ENCODE data around the gene TMEM108.

TMEM108 gene

DNA sequence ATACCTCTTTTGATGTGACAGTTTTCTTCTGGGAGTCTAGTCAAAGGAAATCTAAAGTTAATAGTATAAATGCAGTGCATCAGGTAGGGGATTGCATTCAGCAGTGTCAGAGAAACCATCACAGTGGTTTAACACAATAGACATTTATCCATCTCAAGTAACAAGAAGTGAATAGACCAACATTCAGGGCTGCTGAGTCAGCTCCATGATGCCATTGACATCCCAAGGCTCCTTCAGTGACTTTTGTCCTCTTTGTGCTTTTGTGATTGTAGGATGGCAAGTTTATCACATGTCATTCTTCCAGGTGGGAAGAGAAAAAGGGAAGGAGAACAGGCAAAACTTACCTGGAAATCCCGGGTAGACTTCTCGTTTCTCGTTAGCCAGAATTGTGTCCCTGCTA lies 158.3 kb downstream of the TMEM108 start:
- no peak for ATAC-seq
- TF ChIP-seq ZNF8 (CRISPR knock-in tag; IDR thresholded peaks at IDR 0.05) (no peak), ZFP30 (CRISPR knock-in tag; IDR thresholded peaks at IDR 0.05) (no peak), ESRRG (CRISPR knock-in tag; IDR thresholded peaks at IDR 0.05) (no peak), ZNF565 (CRISPR knock-in tag; conservative IDR thresholded peaks at IDR 0.05; ENCODE audit: low read depth) (no peak), OSR1 (CRISPR knock-in tag; IDR thresholded peaks at IDR 0.05) (no peak), ZC3H10 (CRISPR knock-in tag; IDR thresholded peaks at IDR 0.05) (no peak), ISL1 (CRISPR knock-in tag; IDR thresholded peaks at IDR 0.05) (no peak), SNAI2 (CRISPR knock-in tag; IDR thresholded peaks at IDR 0.05) (no peak), POU6F1 (CRISPR knock-in tag; IDR thresholded peaks at IDR 0.05; ENCODE audit: borderline replicate concordance, low read depth) (no peak), PPARA (CRISPR knock-in tag; IDR thresholded peaks at IDR 0.05; ENCODE audit: borderline replicate concordance) (no peak), CSDC2 (CRISPR knock-in tag; IDR thresholded peaks at IDR 0.05) (no peak), BACH2 (CRISPR knock-in tag; IDR thresholded peaks at IDR 0.05; ENCODE audit: borderline replicate concordance) (no peak)
- TF ChIP-seq, protein P1, sequence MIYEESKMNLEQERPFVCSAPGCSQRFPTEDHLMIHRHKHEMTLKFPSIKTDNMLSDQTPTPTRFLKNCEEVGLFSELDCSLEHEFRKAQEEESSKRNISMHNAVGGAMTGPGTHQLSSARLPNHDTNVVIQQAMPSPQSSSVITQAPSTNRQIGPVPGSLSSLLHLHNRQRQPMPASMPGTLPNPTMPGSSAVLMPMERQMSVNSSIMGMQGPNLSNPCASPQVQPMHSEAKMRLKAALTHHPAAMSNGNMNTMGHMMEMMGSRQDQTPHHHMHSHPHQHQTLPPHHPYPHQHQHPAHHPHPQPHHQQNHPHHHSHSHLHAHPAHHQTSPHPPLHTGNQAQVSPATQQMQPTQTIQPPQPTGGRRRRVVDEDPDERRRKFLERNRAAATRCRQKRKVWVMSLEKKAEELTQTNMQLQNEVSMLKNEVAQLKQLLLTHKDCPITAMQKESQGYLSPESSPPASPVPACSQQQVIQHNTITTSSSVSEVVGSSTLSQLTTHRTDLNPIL (CRISPR knock-in tag; IDR thresholded peaks at IDR 0.05; ENCODE audit: low read depth) = no peak
- TF ChIP-seq, protein P2, sequence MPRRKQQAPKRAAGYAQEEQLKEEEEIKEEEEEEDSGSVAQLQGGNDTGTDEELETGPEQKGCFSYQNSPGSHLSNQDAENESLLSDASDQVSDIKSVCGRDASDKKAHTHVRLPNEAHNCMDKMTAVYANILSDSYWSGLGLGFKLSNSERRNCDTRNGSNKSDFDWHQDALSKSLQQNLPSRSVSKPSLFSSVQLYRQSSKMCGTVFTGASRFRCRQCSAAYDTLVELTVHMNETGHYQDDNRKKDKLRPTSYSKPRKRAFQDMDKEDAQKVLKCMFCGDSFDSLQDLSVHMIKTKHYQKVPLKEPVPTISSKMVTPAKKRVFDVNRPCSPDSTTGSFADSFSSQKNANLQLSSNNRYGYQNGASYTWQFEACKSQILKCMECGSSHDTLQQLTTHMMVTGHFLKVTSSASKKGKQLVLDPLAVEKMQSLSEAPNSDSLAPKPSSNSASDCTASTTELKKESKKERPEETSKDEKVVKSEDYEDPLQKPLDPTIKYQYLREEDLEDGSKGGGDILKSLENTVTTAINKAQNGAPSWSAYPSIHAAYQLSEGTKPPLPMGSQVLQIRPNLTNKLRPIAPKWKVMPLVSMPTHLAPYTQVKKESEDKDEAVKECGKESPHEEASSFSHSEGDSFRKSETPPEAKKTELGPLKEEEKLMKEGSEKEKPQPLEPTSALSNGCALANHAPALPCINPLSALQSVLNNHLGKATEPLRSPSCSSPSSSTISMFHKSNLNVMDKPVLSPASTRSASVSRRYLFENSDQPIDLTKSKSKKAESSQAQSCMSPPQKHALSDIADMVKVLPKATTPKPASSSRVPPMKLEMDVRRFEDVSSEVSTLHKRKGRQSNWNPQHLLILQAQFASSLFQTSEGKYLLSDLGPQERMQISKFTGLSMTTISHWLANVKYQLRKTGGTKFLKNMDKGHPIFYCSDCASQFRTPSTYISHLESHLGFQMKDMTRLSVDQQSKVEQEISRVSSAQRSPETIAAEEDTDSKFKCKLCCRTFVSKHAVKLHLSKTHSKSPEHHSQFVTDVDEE (CRISPR knock-in tag; IDR thresholded peaks at IDR 0.05) = no peak
- TF ChIP-seq, protein P3, sequence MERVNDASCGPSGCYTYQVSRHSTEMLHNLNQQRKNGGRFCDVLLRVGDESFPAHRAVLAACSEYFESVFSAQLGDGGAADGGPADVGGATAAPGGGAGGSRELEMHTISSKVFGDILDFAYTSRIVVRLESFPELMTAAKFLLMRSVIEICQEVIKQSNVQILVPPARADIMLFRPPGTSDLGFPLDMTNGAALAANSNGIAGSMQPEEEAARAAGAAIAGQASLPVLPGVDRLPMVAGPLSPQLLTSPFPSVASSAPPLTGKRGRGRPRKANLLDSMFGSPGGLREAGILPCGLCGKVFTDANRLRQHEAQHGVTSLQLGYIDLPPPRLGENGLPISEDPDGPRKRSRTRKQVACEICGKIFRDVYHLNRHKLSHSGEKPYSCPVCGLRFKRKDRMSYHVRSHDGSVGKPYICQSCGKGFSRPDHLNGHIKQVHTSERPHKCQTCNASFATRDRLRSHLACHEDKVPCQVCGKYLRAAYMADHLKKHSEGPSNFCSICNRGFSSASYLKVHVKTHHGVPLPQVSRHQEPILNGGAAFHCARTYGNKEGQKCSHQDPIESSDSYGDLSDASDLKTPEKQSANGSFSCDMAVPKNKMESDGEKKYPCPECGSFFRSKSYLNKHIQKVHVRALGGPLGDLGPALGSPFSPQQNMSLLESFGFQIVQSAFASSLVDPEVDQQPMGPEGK (CRISPR knock-in tag; IDR thresholded peaks at IDR 0.05; ENCODE audit: borderline replicate concordance) = no peak
- TF ChIP-seq, protein P4, sequence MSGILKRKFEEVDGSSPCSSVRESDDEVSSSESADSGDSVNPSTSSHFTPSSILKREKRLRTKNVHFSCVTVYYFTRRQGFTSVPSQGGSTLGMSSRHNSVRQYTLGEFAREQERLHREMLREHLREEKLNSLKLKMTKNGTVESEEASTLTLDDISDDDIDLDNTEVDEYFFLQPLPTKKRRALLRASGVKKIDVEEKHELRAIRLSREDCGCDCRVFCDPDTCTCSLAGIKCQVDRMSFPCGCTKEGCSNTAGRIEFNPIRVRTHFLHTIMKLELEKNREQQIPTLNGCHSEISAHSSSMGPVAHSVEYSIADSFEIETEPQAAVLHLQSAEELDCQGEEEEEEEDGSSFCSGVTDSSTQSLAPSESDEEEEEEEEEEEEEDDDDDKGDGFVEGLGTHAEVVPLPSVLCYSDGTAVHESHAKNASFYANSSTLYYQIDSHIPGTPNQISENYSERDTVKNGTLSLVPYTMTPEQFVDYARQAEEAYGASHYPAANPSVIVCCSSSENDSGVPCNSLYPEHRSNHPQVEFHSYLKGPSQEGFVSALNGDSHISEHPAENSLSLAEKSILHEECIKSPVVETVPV (CRISPR knock-in tag; IDR thresholded peaks at IDR 0.05) = no peak

DNA sequence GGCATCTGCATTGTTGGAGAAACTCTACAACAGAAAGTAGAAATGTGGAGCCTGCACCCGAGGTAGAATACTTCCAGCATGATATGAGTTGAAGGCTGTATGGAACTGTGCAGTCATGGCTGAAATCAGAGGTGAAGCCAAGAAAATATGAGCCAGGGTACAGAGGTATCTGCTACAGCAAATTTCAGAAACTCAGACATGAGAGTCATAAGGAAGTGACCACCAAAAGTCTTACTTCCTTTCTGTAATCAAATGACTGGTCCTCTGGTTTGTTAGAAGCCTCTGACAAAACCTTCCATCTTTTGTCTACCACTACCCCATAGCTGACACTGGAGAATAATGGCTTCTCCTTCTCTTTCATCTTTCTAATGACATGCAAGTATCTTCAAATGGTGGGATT lies 159.4 kb downstream of the TMEM108 start:
- TF ChIP-seq, protein P2 (CRISPR knock-in tag; IDR thresholded peaks at IDR 0.05) = no peak
- TF ChIP-seq CSDC2 (CRISPR knock-in tag; IDR thresholded peaks at IDR 0.05) = no peak
- TF ChIP-seq TCF4 (CRISPR knock-in tag; IDR thresholded peaks at IDR 0.05; ENCODE audit: borderline replicate concordance) = no peak
- no peak for TF ChIP-seq ESRRG (CRISPR knock-in tag; IDR thresholded peaks at IDR 0.05)
- no peak for TF ChIP-seq SNAI2 (CRISPR knock-in tag; IDR thresholded peaks at IDR 0.05)
- no peak for TF ChIP-seq ZNF70 (CRISPR knock-in tag; IDR thresholded peaks at IDR 0.05)
- no peak for TF ChIP-seq TOX (CRISPR knock-in tag; IDR thresholded peaks at IDR 0.05; ENCODE audit: borderline replicate concordance)
- TF ChIP-seq PPARA (CRISPR knock-in tag; IDR thresholded peaks at IDR 0.05; ENCODE audit: borderline replicate concordance) = no peak
- TF ChIP-seq, protein P3 (CRISPR knock-in tag; IDR thresholded peaks at IDR 0.05; ENCODE audit: borderline replicate concordance) = no peak
- TF ChIP-seq ZNF8 (CRISPR knock-in tag; IDR thresholded peaks at IDR 0.05) = no peak
- no peak for TF ChIP-seq RARB (CRISPR knock-in tag; IDR thresholded peaks at IDR 0.05)
- no peak for TF ChIP-seq POU6F1 (CRISPR knock-in tag; IDR thresholded peaks at IDR 0.05; ENCODE audit: borderline replicate concordance, low read depth)
- no peak for TF ChIP-seq BACH2 (CRISPR knock-in tag; IDR thresholded peaks at IDR 0.05; ENCODE audit: borderline replicate concordance)
- no peak for TF ChIP-seq GLIS3 (CRISPR knock-in tag; IDR thresholded peaks at IDR 0.05)
- ATAC-seq = no peak
